GM18520 (cell line): ENCODE measurements around the gene ARL9.
"Not testable (repeated sequence)": the region's sequence is repeated elsewhere in the genome, so short reads cannot be mapped to it uniquely, and the experiment has no call there.

Experiments
- ATAC-seq: cut with Tn5 transposase; IDR thresholded peaks from one replicate; pipeline ENCODE4 v1.9.1; 2021; ENCODE audit not compliant: unreplicated experiment

Gene ARL9

DNA sequence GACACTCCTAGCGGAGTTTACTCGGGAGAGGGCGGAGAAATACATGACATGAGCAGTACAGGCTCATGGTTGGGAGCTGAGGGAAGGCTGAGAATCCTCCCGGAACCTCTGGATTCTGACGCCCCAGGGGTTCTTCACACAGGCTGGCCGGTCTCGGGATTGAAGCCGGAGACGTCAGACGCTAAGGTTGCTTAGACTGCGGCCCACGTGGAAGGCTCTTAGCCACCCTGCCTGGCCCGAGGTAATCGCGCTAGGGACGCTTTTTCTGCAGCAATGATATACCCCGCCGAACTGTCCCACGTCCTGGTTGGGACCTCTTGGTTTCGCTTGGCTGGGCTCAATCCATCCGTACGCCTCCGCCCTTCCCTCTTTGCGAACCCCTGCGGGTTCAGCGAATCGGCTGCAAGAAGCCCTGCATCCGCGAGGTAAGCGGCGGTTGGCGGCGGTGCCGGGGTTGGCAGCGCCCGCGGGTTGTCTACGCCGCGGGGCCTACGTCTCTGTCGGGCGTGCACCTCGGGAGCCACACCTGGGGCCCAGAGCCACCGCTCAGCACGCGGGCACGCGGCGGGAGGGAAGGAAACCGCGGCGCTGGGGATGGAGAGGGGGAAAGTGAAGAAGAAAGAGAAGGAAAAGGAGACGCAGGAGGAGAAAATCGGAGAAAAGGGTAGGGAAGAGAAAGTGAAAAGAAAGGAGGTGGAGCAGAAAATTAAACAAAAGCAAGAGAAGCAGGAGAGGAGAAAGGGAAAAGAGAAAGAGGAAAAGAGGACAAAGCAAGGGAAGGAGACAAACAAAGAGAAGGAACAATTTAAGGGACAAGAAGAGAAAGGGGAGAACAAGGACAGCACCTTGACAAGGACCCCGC lies at the start of gene ARL9:
ARL9 (plus strand) TSS at position 523 of the 862 bp plus-strand sequence; CDS start at position 595, 72 bp downstream.
- no peak for ATAC-seq

DNA sequence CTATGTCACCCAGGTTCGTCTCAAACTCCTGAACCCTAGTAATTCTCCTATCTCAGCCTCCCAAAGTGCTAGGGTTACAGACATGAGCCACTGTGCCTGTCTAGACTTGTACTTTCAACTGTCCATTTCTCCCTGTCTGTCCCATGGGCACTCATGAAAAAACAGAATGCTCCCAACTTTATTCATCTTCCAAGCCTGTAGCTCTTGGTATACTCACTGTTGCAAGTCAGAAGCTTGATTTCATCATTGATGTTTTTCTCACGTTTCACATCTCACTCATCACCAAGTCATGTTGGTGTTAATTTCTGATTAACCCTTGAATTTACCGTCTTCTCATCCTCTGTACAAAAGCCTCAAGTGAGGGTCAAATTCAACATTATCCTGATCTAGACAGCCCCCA lies 45.5 kb upstream of the ARL9 start:
- ATAC-seq, result no peak

DNA sequence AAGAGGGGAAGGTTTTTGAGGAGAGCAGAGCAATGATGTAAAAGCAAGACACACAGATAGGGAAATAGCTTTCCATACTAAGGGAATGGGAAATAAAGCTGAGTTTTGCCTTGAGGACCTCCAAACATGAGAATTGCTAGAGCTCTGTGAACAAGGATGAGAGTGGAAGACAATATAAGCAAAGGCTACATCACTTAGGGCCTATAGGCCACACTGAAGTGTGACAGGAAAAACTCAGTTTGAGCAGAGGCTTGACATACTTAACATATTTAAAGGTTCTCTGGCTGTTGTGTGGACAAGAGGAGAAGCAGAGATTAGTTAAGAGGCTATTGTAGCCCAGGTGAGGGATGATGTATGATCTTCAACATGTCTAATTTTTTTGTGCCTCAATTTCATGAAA lies 43.4 kb upstream of the ARL9 start:
- no peak for ATAC-seq

DNA sequence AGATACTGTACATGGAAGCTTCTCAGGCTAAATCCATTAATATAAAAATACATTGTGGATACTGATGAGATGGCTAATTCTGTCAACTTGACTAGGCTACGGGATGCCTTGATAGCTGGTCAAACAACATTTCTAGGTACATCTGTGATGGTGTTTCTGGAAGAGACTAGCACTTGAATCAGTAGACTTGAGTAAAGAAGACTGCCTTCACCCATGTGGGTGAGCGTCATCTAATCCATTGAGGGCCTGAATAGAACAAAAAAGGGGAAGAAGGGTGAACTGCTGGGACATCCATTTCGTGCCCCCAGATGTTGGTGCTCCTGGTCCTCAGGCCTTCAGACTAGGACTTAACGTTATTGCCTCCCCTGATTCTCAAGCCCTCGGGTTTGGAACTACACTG lies 41.9 kb upstream of the ARL9 start:
- no peak for ATAC-seq

DNA sequence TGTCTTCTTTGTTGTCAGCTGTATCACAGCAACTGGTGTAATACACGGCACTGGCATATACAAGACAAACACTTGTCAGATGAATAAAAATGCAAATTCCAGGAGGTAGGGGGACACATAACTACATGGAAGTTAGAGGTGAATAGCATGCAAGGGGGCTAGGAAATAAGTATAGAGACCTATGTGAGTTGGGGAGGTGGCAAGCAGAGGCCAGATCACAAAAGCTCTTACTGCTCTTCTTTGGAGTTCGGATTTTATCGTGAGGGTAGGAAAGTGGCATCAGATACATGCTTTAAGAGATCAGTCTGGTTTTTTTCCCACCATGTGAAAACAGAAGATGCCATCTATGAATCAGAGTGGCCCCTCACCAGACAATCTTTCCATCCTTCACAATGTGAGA lies 41.0 kb upstream of the ARL9 start:
- no peak for ATAC-seq

DNA sequence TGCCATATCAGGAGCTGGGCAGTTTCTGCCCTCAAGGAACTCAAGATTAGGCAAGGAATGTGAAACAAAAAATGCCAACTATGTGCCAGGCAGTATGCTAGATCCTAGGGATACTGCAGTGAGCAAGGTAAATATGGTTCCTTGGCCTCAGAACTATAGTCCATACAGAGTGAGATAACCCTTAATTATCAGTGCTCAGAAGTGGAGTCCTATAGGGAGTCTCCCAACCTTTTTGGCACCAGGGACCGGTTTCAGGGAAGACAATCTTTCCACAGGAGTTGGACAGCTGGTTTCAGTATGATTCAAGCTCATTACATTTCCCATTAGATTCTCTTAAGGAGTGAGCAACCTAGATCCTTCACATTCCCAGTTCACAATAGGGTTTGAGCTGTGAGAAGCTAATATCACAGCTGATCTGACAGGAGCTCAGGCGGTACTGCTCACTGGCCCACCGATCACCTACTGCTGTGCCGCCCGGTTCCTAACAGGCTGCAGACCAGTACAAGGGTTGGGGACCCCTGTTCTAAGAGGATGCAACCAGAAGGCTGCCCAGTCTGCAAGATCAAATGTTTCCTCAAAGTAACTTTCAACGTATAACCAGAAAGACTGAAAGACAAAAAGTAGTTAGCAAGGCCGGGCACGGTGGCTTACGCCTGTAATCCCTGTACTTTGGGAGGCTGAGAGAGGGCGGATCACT lies 39.8 kb upstream of the ARL9 start:
- no peak for ATAC-seq

DNA sequence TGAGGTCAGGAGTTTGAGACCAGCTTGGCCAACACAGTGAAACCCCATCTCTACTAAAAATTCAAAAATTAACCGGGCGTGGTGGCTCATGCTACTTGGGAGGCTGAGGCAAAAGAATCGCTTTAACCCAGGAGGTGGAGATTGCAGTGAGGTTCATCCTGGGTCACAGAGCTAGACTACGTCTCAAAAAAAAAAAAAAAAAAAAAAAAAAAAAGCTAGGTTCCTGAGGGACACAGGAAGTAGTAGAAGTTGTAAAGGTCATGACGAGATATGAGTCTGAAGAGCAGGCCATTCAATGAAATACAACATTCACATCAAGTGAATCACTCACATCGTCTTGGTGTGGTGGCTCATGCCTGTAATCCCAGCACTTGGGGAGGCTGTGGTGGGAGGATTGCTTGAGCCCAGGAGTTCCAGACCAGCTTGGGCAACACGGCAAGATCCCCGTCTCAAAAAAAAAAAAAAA lies 39.3 kb upstream of the ARL9 start:
- not testable (repeated sequence) for ATAC-seq

GRCh38 chr4:56466910-56467283 lies 38.7 kb upstream of the ARL9 start:
- no peak for ATAC-seq

GRCh38 chr4:56467284-56468096 lies 38.1 kb upstream of the ARL9 start, which contains the start of gene SRP72:
SRP72 (plus strand) TSS chr4:56467617; CDS start chr4:56467636, 19 bp downstream.
- peak; percentile 89 for ATAC-seq

- peak; percentile 29 for ATAC-seq
These were observed 37.5 kb upstream of the ARL9 start for GRCh38 chr4:56468097-56468422.

GRCh38 chr4:56469489-56470210 lies 35.9 kb upstream of the ARL9 start:
- ATAC-seq, result no peak

GRCh38 chr4:56475917-56476316 lies 29.7 kb upstream of the ARL9 start:
- ATAC-seq, result no peak

DNA sequence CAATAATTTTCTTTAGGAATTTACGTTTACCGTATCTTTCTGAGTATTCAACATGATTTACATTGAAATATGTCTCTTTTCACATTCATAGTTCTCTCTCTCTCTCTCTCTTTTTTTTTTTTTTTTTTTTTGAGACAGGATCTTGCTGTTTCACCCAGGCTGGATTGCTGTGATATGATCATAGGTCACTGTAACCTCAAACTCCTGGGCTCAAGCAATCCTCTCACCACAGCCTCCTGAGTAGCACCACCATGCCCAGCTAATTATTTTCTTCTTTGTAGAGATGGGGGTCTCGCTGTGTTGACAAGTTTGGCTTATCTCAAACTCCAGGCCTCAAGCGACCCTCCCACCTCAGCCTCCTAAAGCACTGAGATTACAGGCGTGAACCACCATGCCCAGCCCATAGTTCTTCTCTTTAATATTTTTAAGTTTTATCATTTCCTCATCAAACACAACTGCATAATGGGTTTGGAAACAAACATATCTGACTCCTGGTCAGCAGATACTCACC lies 28.3 kb upstream of the ARL9 start:
- no peak for ATAC-seq

DNA sequence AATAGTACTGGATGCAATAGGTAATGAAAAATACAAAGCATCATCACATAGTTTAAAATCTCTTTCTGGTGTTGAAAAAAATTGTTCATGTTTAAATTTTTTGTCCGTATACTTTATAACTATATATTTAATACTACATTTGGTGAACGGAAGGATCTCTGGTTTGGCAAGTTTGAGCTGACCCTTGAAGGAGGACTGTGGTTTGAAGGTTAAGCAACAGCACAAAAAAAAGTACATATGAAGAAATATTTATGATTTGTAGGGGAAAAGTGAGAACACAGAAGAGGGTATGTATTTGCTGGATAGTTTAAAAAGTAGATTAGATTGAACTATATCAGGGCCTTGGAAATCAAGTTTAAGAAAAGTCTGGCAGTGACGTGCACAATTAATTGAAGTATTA lies 24.9 kb upstream of the ARL9 start:
- ATAC-seq, result no peak

DNA sequence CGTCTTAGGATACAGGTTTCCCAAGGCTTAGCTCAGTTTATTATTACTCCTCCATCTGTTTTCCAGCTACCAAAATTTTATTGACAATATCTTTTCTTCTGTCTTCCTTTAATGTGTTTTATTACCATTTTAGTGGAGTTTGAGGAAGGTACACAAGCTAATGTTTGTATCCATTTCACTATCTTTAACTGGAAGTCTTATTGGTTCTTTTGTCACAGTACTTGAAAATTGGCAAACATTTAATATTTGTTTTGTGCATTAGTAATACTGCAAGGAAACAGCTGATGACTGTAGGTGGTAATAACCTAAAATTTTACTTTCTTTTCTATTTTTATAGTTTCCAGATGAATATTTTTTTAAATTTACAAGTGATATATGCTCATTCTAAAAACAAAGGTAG lies 9.3 kb upstream of the ARL9 start:
- no peak for ATAC-seq

- no peak for ATAC-seq
These were observed 5.5 kb downstream of the ARL9 start for GRCh38 chr4:56511098-56511497.

DNA sequence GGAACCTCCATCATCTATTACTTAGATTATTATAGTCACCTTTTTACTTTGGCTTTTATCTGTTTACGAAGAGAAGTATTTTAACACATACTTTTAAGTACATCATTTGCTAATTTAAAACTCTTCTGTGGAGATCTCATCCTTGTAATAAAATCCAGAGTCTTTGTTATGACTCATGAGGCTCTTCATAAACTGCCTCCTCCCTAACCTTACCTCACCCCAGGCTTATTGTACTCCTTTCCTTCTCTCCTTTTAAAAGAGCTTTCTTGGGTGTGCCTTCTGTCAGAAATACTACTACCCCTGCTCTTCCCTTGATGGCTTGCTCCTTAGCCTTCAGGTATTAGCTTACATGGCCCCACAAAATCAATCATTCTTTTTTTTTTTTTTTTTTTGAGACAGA lies 6.6 kb downstream of the ARL9 start:
- ATAC-seq, result no peak

DNA sequence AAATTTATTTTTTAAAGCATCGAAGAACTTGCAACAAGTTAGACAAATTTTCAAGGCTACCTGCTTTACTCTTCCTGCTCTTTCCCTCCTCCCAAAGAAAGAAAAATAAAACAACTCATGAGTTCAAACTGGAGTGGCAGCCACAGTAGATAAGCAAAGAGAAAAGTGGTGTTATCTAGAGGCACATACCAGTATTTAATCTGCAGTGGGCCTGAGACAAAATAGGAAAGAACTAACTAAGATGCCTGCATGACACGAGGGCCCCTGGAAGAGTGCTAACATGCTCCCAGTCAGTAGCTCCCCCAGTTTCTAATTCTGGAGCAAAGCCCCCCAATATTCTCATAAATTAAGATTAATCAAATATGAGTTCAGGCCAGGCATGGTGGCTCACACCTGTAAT lies 7.9 kb downstream of the ARL9 start:
- no peak for ATAC-seq

- peak; percentile 77 for ATAC-seq
These were observed 24.9 kb downstream of the ARL9 start for GRCh38 chr4:56530269-56531148.
